Testis (tissue), 2 donors: ENCODE data around the gene SPRYD3.

Experiments
- POLR2A ChIP-seq: fragments of 450-650 bp; IDR thresholded peaks from one replicate; pipeline ENCODE4 v1.6.1; 2017; ENCODE audit warnings: antibody characterized with exemption, mild to moderate bottlenecking, moderate library complexity
- TF ChIP-seq, protein P1 (sequence below), 3 experiments: fragments of 450-650 bp in 2 of 3; fragments of 200-600 bp in 1 of 3; sonication (generic) in 1 of 3; IDR thresholded peaks; one replicate each; pipeline ENCODE4 v1.5.1; 2016 to 2019; ENCODE audit warnings: antibody characterized with exemption in 3 of 3, mild to moderate bottlenecking in 2 of 3, moderate library complexity in 1 of 3

GRCh38 chr12:53064613-53065436 lies 14.4 kb downstream of the SPRYD3 start:
- TF ChIP-seq, protein P1, sequence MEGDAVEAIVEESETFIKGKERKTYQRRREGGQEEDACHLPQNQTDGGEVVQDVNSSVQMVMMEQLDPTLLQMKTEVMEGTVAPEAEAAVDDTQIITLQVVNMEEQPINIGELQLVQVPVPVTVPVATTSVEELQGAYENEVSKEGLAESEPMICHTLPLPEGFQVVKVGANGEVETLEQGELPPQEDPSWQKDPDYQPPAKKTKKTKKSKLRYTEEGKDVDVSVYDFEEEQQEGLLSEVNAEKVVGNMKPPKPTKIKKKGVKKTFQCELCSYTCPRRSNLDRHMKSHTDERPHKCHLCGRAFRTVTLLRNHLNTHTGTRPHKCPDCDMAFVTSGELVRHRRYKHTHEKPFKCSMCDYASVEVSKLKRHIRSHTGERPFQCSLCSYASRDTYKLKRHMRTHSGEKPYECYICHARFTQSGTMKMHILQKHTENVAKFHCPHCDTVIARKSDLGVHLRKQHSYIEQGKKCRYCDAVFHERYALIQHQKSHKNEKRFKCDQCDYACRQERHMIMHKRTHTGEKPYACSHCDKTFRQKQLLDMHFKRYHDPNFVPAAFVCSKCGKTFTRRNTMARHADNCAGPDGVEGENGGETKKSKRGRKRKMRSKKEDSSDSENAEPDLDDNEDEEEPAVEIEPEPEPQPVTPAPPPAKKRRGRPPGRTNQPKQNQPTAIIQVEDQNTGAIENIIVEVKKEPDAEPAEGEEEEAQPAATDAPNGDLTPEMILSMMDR (IDR thresholded peaks at IDR 0.05): no peak
- TF ChIP-seq POLR2A: no peak
